Measurements from ENCODE around the gene MILR1.
"Not testable (repeated sequence)": the region's sequence is repeated elsewhere in the genome, so short reads cannot be mapped to it uniquely, and the experiment has no call there.

Gene MILR1

GRCh38 chr17:64448665-64449512 is at the start of gene MILR1:
Gene MILR1, plus strand, starts transcription at chr17:64449115. Its CDS starts 54 bp downstream, at chr17:64449169.
- no peak for DNase-seq

- DNase-seq, result no peak
These were observed 49.2 kb upstream of the MILR1 start for GRCh38 chr17:64399767-64400156.

GRCh38 chr17:64400642-64401041 is 48.3 kb upstream of the MILR1 start:
- no peak for DNase-seq

DNA sequence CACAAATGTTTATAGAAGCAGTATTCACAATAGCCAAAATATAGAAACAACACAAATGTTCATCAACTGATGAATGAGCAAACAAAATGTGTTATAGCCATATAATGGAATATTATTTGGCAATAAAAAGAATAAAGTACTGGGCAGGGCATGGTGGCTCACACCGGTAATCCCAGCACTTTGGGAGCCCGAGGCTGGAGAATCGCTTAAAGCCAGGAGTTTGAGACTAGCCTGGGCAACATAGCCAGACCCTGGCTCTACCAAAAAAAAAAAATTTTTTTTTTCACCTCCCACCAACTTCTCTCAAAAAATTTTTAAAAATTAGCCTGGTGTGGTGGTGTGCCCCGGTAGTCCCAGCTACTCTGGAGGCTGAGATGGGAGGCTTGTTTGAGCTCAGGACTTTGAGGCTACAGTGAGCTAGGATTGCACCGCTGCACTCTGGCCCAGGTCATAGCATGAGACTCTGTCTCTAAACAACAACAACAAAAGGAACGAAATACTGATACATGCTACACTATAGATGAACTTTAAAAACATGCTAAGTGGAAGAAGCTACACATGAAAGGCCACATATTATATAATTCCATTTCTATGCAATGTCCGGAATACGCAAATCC is 47.6 kb upstream of the MILR1 start:
- no peak for DNase-seq

DNA sequence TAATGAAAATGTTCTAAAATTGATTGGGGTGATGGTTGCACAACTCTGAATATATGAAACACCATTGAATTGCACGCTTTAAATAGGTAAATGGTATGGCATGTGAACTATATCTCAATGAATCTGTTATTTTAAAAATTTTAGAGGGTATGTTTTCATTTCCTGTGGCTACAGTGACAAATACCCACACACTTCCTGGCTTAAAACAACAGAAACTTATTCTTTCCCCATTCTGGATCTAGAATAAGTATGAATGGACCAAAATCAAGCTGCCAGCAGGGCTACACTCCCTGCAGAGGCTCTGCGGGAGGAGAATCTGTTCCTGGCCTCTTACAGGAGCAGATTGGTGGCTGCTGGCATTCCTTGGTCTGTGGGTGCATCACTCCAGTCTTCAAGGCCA is 47.0 kb upstream of the MILR1 start:
- no peak for DNase-seq

DNA sequence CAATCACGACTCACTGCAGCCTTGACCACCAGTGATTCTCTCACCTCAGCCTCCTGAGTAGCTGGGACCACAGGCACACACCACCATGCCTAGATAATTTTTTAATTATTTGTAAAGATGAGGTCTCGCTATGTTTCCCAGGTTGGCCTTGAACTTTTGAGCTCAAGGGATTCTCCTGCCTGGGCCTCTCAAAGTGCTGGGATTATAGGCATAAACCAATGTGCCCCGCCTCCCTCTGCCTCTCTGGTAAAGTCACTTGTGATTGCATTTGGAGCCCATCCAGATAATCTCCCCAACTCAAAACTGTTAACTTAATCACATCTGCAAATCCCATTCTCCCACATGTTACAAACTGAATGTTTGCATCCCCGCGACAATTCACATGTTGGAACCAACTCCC is 46.4 kb upstream of the MILR1 start:
- no peak for DNase-seq

DNA sequence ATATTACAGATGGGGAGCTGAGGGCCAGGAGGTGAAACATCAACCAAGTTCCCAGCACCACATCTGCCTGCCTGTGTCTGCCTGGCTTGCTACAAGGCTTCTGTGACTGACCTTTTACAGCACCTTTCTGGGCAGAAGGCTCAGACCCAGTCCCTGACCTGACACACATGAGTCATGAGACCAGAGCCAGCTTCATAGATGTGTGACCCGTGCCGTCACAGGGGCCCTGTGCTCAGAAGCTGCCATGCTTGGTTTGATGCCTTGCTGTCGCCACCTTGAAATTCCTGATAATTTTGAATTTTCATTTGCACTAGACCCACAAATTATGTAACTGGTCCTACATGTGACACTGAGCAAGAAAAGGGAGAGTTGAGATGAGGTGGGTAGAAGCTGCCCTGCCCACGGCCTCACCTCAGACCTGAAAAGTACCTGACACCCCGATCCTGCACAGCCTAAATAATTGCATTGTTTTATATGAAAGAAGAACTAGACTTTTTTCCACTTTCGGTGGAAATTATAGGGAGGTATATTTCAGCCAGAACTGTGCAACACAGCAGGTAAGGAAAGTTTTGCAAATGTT is 44.9 kb upstream of the MILR1 start:
- no peak for DNase-seq

DNA sequence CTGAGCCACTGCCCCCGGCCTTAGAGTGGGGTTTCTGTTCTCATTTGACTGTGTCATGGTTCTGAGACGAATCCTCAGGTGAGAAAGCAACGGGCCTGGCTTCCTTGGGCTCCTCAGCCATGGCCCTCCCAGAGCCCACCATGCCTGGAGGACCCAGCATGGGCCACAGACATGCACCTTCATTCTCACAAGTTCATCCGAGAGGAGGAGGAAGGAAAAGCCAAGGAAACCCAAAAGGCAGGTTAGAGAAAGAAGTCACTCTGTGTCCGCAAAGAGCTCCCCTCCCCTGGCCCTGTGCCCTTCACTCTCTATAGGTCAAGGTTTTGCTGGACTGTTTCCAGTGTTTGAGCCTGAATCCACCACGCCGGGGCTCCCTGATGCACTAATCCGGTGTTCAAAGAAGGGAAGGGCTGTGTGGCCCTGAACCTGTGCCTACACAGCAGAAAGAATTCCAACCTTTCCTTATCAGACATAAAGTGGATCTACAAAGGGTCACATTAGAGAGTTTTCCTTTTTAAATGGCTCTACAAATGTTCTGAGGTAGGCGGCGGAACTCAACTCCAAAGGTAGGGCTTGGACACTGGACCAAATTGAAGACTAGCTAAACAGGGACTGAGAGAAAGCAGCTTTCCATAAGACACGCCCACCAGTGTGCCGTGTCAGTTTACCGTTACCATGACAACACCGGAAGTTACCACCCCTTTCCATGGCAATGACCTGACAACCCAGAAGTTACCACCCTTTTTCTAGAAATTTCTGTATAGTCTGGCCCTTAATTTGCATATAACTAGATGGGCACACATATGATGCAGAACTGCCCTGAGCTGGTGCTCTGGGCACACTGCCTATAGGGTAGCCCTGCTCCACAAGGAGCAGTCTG is 42.4 kb upstream of the MILR1 start:
- DNase-seq, result no peak

GRCh38 chr17:64410750-64411490 is 38.0 kb upstream of the MILR1 start:
- DNase-seq, result no peak

DNA sequence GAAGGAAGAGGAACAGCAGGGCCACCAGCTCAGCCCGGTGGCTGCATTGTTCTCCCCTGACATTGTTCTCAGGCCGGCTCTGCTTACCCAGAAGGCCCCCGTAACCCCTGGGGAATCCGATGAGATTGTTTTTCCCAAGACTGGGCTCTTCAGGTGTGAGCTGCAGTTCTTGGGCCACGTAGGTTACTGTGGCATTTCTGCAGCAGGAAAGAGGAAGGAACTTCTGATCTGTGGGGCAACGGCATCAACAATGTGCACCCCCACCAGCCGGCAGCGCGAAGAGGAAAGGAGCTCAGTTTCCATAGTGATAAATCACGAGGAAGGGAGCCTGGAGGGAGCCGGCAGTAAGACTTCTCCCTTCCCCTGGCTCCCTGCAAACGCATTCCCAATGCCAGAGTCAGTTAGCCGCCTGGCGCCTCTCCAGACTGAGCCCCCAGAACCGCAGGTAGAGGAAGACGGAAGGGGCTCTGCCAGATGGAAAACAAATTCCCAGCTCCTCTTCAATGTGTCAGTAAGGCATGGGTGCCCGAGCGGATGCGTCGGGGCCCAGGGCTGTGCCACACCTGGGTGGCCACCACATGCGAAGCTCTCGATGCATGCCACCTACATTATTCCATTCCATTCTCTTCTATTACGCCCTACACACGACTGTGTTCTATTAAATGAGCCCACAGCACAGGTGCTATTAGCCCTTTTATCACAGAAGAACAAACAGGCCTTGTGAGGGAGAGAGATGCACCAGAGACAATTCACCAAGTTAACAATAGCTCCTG is 36.7 kb upstream of the MILR1 start:
- no peak for DNase-seq

GRCh38 chr17:64412944-64413381 is 36.0 kb upstream of the MILR1 start:
- no peak for DNase-seq

DNA sequence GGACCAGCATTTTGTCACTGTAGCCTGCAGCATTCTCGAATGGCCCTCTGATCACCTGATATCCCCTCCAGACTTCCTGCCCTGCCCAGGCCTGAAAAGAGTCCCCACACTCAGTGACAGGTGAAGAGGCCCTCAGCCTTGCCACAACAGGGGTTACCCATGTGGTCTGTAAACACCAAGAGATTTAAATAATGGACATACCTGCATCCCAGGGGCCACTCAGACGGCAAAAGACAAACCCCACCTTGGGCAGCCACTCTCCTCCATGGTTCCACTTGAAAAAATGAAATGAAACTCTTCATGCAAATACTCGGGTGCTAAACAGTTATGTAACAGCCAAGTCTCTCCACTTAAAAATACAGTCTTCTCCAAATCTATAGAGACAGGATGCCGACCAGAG is 35.4 kb upstream of the MILR1 start:
- no peak for DNase-seq

- DNase-seq, result no peak
These were observed 30.2 kb upstream of the MILR1 start for GRCh38 chr17:64418506-64419339.

DNA sequence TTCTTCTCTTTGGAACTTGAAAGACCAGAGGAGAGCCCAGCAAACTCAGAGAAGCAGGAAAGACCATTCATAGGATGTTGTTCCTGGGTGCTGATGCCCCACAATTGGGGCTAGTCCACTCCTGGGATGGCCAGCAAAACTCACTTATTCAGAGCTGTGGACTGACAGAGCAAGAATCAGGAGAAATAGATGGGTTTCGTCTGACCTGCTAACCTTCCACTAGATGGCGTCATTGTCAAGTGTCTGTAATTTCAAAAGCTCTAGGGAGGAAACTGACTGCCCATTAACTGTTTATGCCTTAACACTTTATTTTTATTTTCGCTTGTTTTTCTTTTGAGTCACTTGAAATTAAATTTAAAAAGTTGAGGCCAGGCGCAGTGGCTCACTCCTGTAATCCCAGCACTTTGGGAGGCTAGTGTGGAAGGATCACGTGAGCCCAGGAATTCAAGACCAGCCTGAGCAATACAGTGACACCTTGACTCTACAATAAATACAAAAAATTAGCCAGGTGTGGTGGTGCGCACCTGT is 28.7 kb upstream of the MILR1 start:
- no peak for DNase-seq

DNA sequence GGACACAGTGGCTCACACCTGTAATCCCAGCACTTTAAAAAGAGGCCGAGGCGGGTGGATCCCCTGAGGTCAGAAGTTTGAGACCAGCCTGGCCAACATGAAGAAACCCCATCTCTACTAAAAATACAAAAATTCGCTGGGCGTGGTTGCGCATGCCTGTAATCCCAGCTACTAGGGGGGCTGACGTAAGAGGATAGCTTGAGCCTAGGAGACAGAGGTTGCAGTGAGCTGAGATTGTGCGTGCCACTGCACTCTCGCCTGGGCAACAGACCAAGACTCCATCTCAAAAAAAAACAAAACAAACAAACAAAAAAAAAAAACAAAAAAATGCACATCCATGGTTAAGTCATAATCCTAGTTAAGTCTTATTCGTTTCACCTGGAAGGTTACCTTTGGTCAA is 26.8 kb upstream of the MILR1 start:
- not testable (repeated sequence) for DNase-seq

DNA sequence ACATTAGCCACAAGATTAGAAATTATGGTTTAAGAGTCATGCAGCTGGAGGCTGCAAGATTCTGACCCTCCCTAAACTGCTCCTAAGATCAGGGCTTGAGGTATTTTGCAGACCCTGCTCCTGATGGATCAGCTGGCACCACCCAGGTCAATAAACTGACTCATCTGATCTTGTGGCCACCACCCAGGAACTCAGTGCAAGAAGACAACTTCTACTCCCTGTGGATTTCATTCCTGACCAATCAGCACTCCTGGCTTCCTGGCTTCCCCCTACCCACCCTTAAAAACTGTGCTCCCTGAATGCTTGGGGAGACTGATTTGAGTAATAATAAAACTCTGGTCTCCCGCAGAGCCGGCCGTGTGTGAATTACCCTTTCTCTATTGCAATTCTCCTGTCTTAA is 25.0 kb upstream of the MILR1 start:
- no peak for DNase-seq

- no peak for DNase-seq
These were observed 24.5 kb upstream of the MILR1 start for GRCh38 chr17:64424324-64424849.

DNA sequence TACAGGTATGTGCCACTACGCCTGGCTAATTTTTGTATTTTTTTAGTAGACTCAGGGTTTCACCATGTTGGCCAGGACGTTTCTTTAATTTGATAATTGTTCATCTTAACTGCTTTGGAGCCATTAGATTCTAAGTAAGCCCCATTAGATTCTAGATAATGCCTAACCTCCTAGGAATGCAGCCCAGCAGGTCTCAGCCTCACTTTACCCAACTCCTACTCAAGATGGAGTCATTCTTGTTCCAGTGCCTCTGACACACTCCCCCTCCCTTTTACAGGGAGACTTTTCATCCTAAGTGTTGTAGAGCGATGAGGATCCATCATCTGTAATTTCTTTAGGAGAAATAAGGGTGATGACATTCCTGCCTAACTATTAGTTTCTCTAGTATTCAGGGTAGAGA is 23.7 kb upstream of the MILR1 start:
- no peak for DNase-seq

DNA sequence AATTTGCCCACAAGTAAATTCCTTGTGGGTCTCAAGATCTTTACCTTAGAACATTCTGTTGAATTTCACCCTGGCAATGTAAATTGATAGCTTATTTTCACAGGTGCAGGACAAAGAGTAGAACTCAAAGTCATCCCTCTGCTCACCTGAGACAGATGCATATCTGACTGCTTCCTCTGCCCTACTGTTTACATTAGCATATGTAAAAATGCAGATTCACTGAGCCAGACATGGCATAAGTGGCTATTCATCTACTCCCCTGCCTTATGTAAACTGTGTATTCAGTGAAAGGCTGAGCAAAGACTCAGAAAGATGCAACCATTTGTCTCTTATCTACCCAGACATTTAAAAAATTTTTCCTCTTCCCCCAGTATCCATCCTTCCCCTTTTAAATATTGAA is 22.3 kb upstream of the MILR1 start:
- no peak for DNase-seq

GRCh38 chr17:64428406-64428805 is 20.5 kb upstream of the MILR1 start:
- DNase-seq, result no peak
